ENCODE data around the gene SYNDIG1. TPM values are rescaled to one million over a fixed set of nuclear protein-coding genes. Genes with fewer than 3 reads are reported as not detected.

The SYNDIG1 gene
- total RNA-seq, 1 donor: not detected

GRCh38 chr20:24479106-24479505, 9.7 kb downstream of the SYNDIG1 start:
- TF ChIP-seq CTCF (IDR thresholded peaks at IDR 0.05; ENCODE audit: insufficient read depth, low read depth, low read length): no peak
- DNase-seq (ENCODE audit: low read depth): no peak
- no peak overlapping the region for H3K4me3 ChIP-seq (ENCODE audit: low read depth, low read length)

- no peak for TF ChIP-seq CTCF (IDR thresholded peaks at IDR 0.05; ENCODE audit: insufficient read depth, low read depth, low read length)
- DNase-seq (ENCODE audit: low read depth): no peak
- H3K4me3 ChIP-seq (ENCODE audit: low read depth, low read length): no peak overlapping the region
Measured at GRCh38 chr20:24479595-24479994, 10.2 kb downstream of the SYNDIG1 start.

GRCh38 chr20:24480509-24480908, 11.1 kb downstream of the SYNDIG1 start:
- no peak for DNase-seq (ENCODE audit: low read depth)
- no peak overlapping the region for H3K4me3 ChIP-seq (ENCODE audit: low read depth, low read length)
- no peak for TF ChIP-seq CTCF (IDR thresholded peaks at IDR 0.05; ENCODE audit: insufficient read depth, low read depth, low read length)

GRCh38 chr20:24481173-24481572, 11.7 kb downstream of the SYNDIG1 start:
- no peak for TF ChIP-seq CTCF (IDR thresholded peaks at IDR 0.05; ENCODE audit: insufficient read depth, low read depth, low read length)
- DNase-seq (ENCODE audit: low read depth): no peak
- no peak overlapping the region for H3K4me3 ChIP-seq (ENCODE audit: low read depth, low read length)

- TF ChIP-seq CTCF (IDR thresholded peaks at IDR 0.05; ENCODE audit: insufficient read depth, low read depth, low read length): no peak
- no peak overlapping the region for H3K4me3 ChIP-seq (ENCODE audit: low read depth, low read length)
- no peak for DNase-seq (ENCODE audit: low read depth)
Measured at GRCh38 chr20:24483435-24484080, 14.1 kb downstream of the SYNDIG1 start.

GRCh38 chr20:24484081-24484450, 14.6 kb downstream of the SYNDIG1 start:
- DNase-seq (ENCODE audit: low read depth): no peak
- no peak for TF ChIP-seq CTCF (IDR thresholded peaks at IDR 0.05; ENCODE audit: insufficient read depth, low read depth, low read length)
- no peak overlapping the region for H3K4me3 ChIP-seq (ENCODE audit: low read depth, low read length)

- TF ChIP-seq CTCF (IDR thresholded peaks at IDR 0.05; ENCODE audit: insufficient read depth, low read depth, low read length): no peak
- no peak for DNase-seq (ENCODE audit: low read depth)
- H3K4me3 ChIP-seq (ENCODE audit: low read depth, low read length): no peak overlapping the region
Measured at GRCh38 chr20:24485981-24486380, 16.6 kb downstream of the SYNDIG1 start.

Data from fibroblast of villous mesenchyme (primary cell).